Ishikawa (cell line): ENCODE measurements around the gene GLT6D1.

Experiments used
- CEBPB ChIP-seq: IDR thresholded peaks from 2 replicates; pipeline ENCODE4 v1.6.1; 2012
- FOXM1 ChIP-seq: IDR thresholded peaks from 2 replicates; pipeline ENCODE4 v1.6.1; 2012; ENCODE audit warnings: low read depth, borderline replicate concordance
- YY1 ChIP-seq: IDR thresholded peaks from 2 replicates; pipeline ENCODE4 v1.6.1; 2012; ENCODE audit warnings: low read depth

DNA sequence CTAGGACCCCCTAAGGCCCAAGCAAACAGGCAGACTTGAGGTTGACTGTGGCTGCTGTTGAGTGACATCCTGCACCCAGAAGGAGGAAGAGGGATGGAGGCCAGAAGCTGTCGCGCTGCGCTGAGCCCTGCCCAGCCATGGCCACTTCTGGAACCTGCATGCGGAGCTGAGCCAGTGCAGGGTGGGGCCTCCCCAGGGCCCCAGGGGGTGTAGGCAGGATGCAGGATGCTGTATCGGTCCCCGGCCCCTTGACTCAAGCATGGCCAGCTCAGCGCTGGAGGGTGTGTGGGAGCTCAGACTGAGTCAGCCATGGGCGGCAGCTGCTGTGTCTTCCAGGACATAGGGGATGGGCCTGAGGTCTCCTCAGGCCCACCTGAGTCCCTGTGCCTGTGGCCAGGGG is 26.9 kb downstream of the GLT6D1 start:
- TF ChIP-seq YY1: no peak
- TF ChIP-seq FOXM1: no peak
- no peak for TF ChIP-seq CEBPB
